OCI-LY7 (cell line): ENCODE results near the gene TMEM72. TPM values are rescaled to one million over a fixed set of nuclear protein-coding genes. Genes with fewer than 3 reads are reported as not detected.

Source experiments
- BruUV-seq: library from RNA; stranded (reverse); fragments of 400-500 nt; replicated peaks from 2 replicates; lab custom pipeline; 2021; lab: Mats Ljungman, UMichigan
- CTCF ChIA-PET: fragments of 300-600 bp; sonication (Branson Sonifier 250); formaldehyde crosslinking; loops from one replicate; lab custom pipeline; 2022; ENCODE audit warnings: antibody characterized with exemption; ENCODE audit not compliant: unreplicated experiment; lab: Charles Lee
- POLR2A ChIA-PET: fragments of 300-600 bp; sonication (Branson Sonifier 250); formaldehyde crosslinking; loops from one replicate; lab custom pipeline; 2022; ENCODE audit warnings: antibody characterized with exemption; lab: Charles Lee
- DNase-seq: peaks from one replicate; pipeline ENCODE4 v3.0.0-alpha.2; 2015; ENCODE audit warnings: low spot score
- H2AFZ ChIP-seq: fragments of 200-600 bp; sonication (generic), shearing (Covaris generic); 2 replicates; pipeline ENCODE4 v1.6.1; 2014; ENCODE audit warnings: mild to moderate bottlenecking, antibody characterized with exemption, low read length, moderate library complexity
- H3K27ac ChIP-seq: fragments of 200-600 bp; sonication (generic); 2 replicates; pipeline ENCODE4 v1.5.1; 2014; ENCODE audit warnings: mixed run types, low read depth, mild to moderate bottlenecking, moderate library complexity, low read length, inconsistent platforms; ENCODE audit not compliant: poor library complexity, severe bottlenecking
- H3K36me3 ChIP-seq: fragments of 200-600 bp; sonication (generic); 2 replicates; pipeline ENCODE4 v1.6.1; 2014; ENCODE audit warnings: mild to moderate bottlenecking, antibody characterized with exemption, low read length, moderate library complexity, mixed read lengths; ENCODE audit not compliant: insufficient read depth
- H3K4me1 ChIP-seq: fragments of 200-600 bp; sonication (generic); 2 replicates; pipeline ENCODE4 v1.5.1; 2014; ENCODE audit warnings: mild to moderate bottlenecking, low read length; ENCODE audit not compliant: insufficient read depth, poor library complexity, severe bottlenecking
- H3K4me2 ChIP-seq: fragments of 200-600 bp; sonication (generic); 2 replicates; pipeline ENCODE4 v1.6.1; 2014; ENCODE audit warnings: mild to moderate bottlenecking, low read length
- H3K4me3 ChIP-seq: fragments of 200-600 bp; sonication (generic); 2 replicates; pipeline ENCODE4 v1.5.1; 2014; ENCODE audit warnings: mild to moderate bottlenecking, low read depth, low read length; ENCODE audit not compliant: poor library complexity, severe bottlenecking
- H3K79me2 ChIP-seq: fragments of 200-600 bp; sonication (generic); 2 replicates; pipeline ENCODE4 v1.6.1; 2016; ENCODE audit warnings: low read depth, mild to moderate bottlenecking, low read length, moderate library complexity, mixed read lengths; ENCODE audit not compliant: insufficient read depth
- H3K9me2 ChIP-seq: fragments of 200-600 bp; sonication (generic); 2 replicates; pipeline ENCODE4 v1.6.1; 2016; ENCODE audit warnings: mild to moderate bottlenecking, low read length, mixed read lengths; ENCODE audit not compliant: insufficient read depth
- H3K9me3 ChIP-seq: fragments of 200-600 bp; sonication (generic); 2 replicates; pipeline ENCODE4 v1.6.1; 2014; ENCODE audit warnings: mild to moderate bottlenecking, mixed run types, low read length, mixed read lengths
- H4K20me1 ChIP-seq: fragments of 200-600 bp; sonication (generic); 2 replicates; pipeline ENCODE4 v1.6.1; 2014; ENCODE audit warnings: mild to moderate bottlenecking, antibody characterized with exemption, low read length, moderate library complexity, mixed read lengths; ENCODE audit not compliant: insufficient read depth
- EZH2phosphoT487 ChIP-seq: fragments of 200-600 bp; sonication (generic); IDR thresholded peaks from 2 replicates; pipeline ENCODE4 v1.6.1; 2018; ENCODE audit warnings: low read depth, borderline replicate concordance, mild to moderate bottlenecking, mixed run types, antibody characterized with exemption, low read length, moderate library complexity, mixed read lengths
- intact Hi-C: fragments of 100-400 bp; cut with micrococcal nuclease; formaldehyde crosslinking; loops from one replicate; pipeline ENCODE4 v1.10.0; 2022; ENCODE audit not compliant: unreplicated experiment
- total RNA-seq, 2 experiments: library from RNA; depleted of rRNA in 1 of 2; stranded (reverse); fragments of >200 nt in 1 of 2; shearing (Covaris generic) in 1 of 2; gene quantifications; 2 replicates each; pipeline ENCODE4 v1.2.3, GENCODE V29; 2014 to 2022
- TF ChIP-seq, protein P1 (sequence below): fragments of 200-600 bp; sonication (generic); conservative IDR thresholded peaks from 2 replicates; pipeline ENCODE4 v1.5.1; 2014; ENCODE audit warnings: mild to moderate bottlenecking, antibody characterized with exemption, low read length, moderate library complexity, mixed read lengths

TMEM72 gene
- total RNA-seq, 2 experiments from 2014 or later: not detected

DNA sequence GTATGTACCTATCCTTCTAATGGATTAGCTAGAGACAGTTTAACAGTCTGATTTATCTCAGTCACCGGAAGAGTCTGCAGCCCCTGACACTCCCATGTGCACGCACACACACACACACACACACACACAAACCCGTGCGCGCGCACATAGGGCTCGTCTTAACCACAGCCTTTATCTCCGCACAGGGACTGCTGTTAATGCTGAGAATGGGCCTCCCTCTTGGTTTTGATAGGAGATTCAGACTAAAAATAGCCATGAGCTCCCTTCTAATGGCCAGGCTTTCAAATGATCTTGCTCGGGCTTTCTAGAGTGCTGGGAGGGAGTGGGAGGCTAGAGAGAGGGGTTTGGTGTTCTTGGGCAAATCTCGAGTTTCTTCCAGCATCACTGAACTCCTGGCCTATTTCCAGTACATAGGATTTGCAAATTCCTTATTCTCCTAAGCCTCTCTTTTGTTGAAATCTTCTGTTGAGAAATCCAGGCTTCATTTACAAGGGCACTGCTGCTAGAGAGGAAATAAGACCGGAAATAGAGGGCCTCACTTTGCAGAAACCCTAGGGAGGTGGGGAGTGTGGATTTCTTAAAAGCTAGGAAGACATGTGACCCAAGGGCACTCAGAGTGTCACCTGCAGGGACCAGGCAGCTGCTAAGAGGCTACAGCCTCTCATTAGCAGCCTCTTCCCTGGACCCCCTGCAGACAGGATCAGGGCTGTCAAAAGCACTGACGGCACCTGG is 2.4 kb downstream of the TMEM72 start:
- no peak for TF ChIP-seq EZH2phosphoT487
- TF ChIP-seq, protein P1, sequence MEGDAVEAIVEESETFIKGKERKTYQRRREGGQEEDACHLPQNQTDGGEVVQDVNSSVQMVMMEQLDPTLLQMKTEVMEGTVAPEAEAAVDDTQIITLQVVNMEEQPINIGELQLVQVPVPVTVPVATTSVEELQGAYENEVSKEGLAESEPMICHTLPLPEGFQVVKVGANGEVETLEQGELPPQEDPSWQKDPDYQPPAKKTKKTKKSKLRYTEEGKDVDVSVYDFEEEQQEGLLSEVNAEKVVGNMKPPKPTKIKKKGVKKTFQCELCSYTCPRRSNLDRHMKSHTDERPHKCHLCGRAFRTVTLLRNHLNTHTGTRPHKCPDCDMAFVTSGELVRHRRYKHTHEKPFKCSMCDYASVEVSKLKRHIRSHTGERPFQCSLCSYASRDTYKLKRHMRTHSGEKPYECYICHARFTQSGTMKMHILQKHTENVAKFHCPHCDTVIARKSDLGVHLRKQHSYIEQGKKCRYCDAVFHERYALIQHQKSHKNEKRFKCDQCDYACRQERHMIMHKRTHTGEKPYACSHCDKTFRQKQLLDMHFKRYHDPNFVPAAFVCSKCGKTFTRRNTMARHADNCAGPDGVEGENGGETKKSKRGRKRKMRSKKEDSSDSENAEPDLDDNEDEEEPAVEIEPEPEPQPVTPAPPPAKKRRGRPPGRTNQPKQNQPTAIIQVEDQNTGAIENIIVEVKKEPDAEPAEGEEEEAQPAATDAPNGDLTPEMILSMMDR: no peak
- no TSS peak for BruUV-seq
- DNase-seq: peak; percentile 31
- ChIA-PET CTCF (no interaction called here), POLR2A (no interaction called here)
- Histone ChIP-seq H3K4me1 (peaks cover 9% of the 10 kb centered on the region), H3K9me3 (no peaks in the 10 kb centered on the region), H3K4me2 (no peak overlapping the region; the same call in 1 of the 2 replicates), H3K27ac (no peak overlapping the region), H3K79me2 (no peaks in the 10 kb centered on the region), H2AFZ (no peak overlapping the region), H3K36me3 (no peaks in the 10 kb centered on the region), H4K20me1 (no peaks in the 10 kb centered on the region), H3K4me3 (no peak overlapping the region), H3K9me2 (no peaks in the 10 kb centered on the region)
- intact Hi-C loops: no loop called here

DNA sequence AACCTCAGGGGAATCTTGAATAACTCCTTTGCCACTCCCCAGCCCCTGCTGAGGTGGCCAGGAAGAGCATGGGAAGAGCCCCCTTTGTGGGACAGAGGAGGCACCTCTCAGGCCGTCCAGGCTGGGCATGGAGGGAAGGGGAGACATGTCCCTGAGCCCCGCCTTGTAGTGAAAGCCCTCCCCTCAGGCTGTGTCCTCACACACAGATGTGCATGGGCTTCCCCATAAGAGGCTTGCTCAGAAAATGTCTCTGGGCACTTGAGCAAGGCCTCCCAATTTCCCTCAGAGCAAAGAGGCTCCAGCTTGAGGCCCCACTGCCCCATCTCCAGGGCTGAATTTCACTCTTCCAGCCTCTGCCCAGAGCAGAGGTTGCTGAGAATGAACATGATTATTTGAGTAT is 3.8 kb downstream of the TMEM72 start:
- Histone ChIP-seq H3K79me2 (no peaks in the 10 kb centered on the region), H3K9me3 (no peaks in the 10 kb centered on the region), H3K9me2 (no peaks in the 10 kb centered on the region), H3K4me3 (no peak overlapping the region), H3K4me1 (peaks cover 9% of the 10 kb centered on the region), H3K27ac (no peak overlapping the region), H2AFZ (no peak overlapping the region), H3K4me2 (no peak overlapping the region), H4K20me1 (no peaks in the 10 kb centered on the region), H3K36me3 (no peaks in the 10 kb centered on the region)
- ChIA-PET POLR2A (no interaction called here), CTCF (no interaction called here)
- BruUV-seq: no TSS peak
- no peak for DNase-seq
- intact Hi-C loops: no loop called here
- TF ChIP-seq, protein P1: no peak
- no peak for TF ChIP-seq EZH2phosphoT487

DNA sequence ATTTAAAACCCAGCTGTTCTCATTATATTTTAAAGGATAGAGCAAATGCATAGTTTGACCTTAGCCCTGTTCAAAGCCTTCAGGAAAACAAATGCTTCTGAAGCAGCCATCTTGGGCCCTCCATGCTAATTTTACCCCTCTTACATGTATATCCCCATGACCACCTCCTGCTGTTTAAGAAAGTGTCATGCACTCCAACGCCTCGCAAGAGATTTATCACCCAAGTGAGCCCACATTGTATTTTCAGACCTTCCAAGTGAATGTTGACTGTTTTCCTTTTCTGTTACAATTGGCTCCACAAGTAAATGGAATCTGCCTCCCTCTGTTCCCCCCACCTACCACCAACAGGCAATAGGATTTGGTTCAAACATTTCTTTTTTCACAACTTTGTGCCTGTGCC is 5.3 kb downstream of the TMEM72 start:
- BruUV-seq: no TSS peak
- Histone ChIP-seq H4K20me1 (no peaks in the 10 kb centered on the region), H3K9me3 (no peaks in the 10 kb centered on the region), H2AFZ (no peak overlapping the region), H3K4me3 (no peak overlapping the region), H3K4me2 (no peak overlapping the region), H3K9me2 (no peaks in the 10 kb centered on the region), H3K27ac (no peak overlapping the region), H3K4me1 (peaks cover 9% of the 10 kb centered on the region), H3K36me3 (no peaks in the 10 kb centered on the region), H3K79me2 (no peaks in the 10 kb centered on the region)
- ChIA-PET CTCF (no interaction called here), POLR2A (no interaction called here)
- no peak for DNase-seq
- intact Hi-C loops: no loop called here
- TF ChIP-seq EZH2phosphoT487: no peak
- TF ChIP-seq, protein P1: no peak
